A549 (cell line): ENCODE measurements around the gene RORC.

Source experiments
- CTCF ChIP-seq: fragments of >200 bp; sonication (Bioruptor Twin); formaldehyde crosslinking; IDR thresholded peaks from 3 replicates; pipeline ENCODE4 v1.5.1; 2016
- E2F6 ChIP-seq: IDR thresholded peaks from 2 replicates; pipeline ENCODE4 v1.6.1; 2012; ENCODE audit warnings: low read depth, borderline replicate concordance
- EHMT2 ChIP-seq: fragments of 200-600 bp; sonication (generic); IDR thresholded peaks from 2 replicates; pipeline ENCODE4 v1.6.1; 2016; ENCODE audit warnings: antibody characterized with exemption, low read depth, mild to moderate bottlenecking, moderate library complexity
- EP300 ChIP-seq, 2 experiments: fragments of >200 bp; sonication (Bioruptor Twin); formaldehyde crosslinking; IDR thresholded peaks; 2 replicates in 1 of 2; 3 replicates in 1 of 2; pipeline ENCODE4 v1.6.1; 2016 to 2017
- ESRRA ChIP-seq: fragments of 150-350 bp; IDR thresholded peaks from 2 replicates; pipeline ENCODE4 v1.6.1; 2014; ENCODE audit warnings: mild to moderate bottlenecking, low read length, borderline replicate concordance
- KDM1A ChIP-seq: fragments of 200-600 bp; sonication (generic); IDR thresholded peaks from 2 replicates; pipeline ENCODE4 v1.6.1; 2016; ENCODE audit warnings: low read depth, mild to moderate bottlenecking
- POLR2A ChIP-seq: IDR thresholded peaks from 2 replicates; pipeline ENCODE4 v1.6.1; 2012; ENCODE audit warnings: mild to moderate bottlenecking, low read length
- ZFP36 ChIP-seq: fragments of 450-650 bp; IDR thresholded peaks from 2 replicates; pipeline ENCODE4 v1.6.1; 2014; ENCODE audit warnings: borderline replicate concordance; ENCODE audit not compliant: partially characterized antibody

GRCh38 chr1:151756291-151756690, 75.3 kb downstream of the RORC start:
- TF ChIP-seq ZFP36 = no peak
- TF ChIP-seq CTCF = no peak
- no peak for TF ChIP-seq E2F6
- TF ChIP-seq EP300 (IDR thresholded peaks at IDR 0.05) = no peak
- no peak for TF ChIP-seq POLR2A
- no peak for TF ChIP-seq KDM1A
- TF ChIP-seq ESRRA = no peak
- no peak for TF ChIP-seq EHMT2
